Stimulated activated CD4-positive, alpha-beta T cell treated with anti-CD3 and anti-CD28 coated beads, Interleukin-12 subunit alpha, Interleukin-12 subunit beta, amount 100 ng/mL, for 24 hours (primary cell): Measurements from ENCODE around the gene ATIC.

Experiments
- DNase-seq, 2 experiments: peaks; one replicate each; pipeline ENCODE4 v3.0.0-alpha.2; 2020; ENCODE audit warnings: low read depth in 2 of 2

ATIC gene

DNA sequence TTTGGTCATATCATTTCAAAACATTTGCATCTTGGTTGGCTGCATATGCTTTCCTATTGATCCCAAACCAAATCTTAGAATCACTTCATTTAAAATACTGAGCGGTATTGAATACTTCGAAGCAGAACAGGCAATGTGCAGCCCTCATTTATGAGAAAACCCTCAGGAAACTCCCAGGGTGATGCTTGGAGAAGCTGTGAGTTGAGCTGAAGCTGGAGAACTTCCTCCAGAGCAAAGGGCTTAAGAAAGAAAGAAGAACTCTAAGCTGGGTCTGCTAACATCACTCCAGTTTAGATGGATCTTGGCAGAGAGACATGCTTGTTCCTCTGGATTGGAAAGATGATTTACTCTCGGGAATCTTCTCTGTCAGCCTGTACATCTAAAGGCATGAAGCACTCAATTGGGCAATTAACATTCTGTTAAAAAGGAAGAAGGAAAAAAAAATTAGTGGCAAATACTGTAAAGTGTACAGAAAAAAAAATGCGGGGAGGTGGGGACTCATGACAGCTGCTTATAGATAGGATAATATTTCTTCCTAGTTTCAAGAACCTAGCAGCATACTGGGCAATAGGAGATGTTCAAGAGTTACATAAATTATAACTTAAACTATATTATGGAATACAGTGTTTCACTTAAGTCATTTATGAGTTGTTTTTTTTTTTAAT lies 49.5 kb downstream of the ATIC start:
- DNase-seq = no peak

DNA sequence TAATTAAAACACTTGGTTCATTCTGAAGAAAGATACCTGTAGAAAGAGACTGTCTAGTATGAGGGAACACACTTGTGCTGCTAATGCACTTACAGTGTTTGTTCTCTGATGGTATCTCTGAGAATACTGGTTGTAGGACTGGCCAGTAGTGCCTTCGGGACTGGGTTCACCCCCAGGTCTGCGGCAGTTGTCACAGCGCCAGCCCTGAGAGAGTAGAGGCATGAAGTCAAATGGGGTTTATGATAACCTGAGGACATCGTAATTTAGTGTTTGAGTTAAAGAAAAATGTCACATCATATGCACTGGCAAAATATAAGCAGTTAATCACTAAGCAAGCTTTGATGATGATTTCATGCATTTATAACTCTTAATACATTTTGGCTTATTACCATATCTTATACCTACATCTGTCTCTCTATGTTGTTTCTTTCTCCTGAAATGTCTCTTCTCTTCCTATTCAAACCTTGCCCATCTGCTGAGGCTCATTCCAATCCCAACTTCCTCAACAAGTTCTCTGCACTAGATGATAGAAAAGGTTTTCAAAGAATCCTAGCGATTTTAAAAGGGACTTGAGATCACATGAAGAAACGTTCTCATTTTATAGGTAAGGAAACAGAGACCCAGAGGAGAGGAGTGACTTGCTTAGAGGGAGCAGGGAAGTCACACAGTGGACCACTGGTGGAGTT lies 50.2 kb downstream of the ATIC start:
- DNase-seq = no peak

DNA sequence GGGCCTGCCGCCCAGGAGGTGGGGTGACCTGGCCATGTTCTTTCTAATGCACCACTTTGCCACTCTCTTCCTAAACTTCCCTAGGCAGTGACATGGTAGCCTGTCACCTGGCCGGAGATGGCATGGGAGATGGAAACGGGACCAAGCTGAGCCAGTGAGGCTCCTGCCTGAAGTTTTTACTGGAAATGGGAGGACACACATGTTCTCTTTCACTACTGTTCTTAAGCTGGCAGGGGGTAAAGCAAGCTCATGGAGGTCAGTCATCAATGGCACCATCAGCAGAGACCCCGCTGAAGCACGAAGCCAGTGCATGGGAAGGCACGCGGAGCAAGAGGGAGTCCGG lies 50.7 kb downstream of the ATIC start:
- DNase-seq = no peak

DNA sequence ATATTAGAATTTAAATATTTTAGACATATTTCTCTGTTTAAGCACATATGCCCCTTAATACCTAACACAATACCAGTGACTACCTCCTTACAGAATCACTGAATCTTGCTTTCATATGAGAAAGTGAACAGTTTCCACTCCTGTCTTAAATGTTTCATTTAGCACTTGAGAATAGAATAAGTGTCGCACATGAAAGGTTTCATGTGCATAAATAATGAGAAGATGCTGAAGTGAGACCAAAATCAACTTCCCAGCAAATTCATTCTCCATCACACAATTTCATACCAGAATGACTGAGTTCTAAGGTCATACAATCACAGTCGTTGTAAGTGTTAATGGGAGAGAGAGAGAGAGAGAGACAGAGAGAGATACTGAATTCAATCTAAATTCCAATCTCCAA lies 51.2 kb downstream of the ATIC start:
- DNase-seq = no peak

DNA sequence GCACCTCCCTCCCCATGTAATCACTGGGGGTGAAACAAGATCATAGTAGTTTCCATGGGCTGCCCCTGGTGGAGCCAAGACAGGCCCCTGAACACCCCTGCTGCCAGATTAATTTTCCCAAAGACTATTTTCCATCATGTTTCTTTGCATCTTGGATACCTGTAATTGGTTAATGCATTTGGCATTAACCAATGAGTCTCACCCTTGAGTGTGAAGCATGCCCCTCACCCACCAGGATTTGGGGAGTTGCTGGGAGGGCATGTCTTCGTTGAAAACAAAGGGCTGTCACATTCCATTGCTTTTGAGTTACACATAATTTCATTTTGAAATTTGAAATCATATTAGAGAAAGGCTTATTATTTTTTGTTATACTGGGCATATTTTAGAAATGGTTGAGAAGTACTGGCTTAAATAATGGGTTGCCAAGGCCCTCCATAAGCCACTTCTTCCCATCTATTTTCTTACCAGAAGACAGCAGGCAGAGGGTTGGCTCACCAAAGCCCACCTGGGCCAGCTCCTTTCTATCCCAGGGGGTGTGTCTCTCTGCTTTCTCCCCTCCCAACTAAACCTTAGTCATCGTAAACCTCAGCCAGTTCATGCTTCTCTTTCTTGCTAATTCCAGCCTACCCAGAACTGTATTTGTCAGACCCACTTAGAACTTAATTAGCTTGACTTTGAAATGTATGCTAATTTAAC lies 51.8 kb downstream of the ATIC start:
- no peak for DNase-seq

DNA sequence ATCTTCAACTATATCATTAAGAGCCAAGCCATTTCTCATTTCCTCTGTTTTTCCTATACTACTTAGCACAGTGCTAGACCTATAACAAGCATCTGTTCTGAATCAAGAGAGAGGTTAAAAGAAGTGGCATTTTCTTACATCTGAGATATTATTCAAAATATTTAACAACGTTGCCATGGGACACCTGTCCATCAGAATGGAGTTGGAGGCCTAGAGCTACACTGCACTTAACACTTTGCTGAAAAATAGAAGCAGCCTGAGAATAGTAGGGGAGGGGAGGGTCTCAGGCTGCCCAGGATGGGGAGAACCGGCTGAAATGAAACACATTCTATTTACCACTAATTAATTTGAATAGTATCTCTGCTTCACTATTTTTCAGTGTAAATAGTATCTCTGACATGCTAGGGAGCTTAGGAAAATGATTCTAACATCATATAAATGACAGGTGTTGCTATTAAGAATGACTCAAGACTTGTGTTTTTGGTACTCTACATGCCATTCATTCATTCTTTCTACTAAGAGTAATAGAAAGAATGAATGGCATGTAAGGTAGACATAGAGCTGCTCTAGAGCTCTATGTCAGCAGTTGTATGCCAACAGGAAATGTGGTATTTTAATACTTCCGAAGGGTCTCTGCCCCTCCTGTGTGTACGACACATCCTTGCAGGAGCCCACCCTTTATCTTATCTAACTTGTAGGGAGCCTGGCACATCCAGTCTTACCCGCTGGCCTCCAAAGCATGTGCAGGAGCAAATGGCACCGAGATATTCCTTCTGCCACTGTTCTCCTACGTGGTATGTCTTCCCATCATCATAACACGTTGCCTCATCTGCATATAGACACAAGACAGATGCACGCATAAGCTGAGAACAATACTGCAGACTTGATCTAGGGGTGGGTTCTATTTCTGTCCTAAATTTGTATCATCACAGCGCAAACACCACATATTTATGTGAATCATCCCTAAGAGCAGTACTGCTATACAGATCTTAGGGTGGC lies 52.6 kb downstream of the ATIC start:
- DNase-seq = no peak

DNA sequence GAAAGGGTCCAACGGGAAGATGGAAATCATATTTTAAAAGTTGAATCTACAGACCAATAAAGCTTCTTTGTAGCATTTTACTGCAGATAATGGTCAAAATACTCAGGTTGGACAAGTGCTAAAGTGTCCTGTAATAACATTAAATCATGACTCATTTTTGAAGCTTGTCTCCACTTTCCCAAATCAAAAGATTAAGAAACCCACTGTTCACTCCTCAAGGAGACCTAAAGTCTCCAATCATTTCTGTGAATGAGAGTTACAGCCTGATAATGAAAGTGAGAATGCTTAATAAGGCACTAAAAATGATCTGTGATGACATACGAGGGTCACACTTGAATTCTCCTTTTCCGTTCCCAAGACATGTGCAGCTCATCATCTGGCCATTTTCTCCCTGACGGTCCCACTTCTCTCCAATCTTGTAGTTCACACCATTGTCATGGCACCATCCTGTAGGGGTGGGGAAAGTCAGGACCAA lies 53.4 kb downstream of the ATIC start:
- no peak for DNase-seq

DNA sequence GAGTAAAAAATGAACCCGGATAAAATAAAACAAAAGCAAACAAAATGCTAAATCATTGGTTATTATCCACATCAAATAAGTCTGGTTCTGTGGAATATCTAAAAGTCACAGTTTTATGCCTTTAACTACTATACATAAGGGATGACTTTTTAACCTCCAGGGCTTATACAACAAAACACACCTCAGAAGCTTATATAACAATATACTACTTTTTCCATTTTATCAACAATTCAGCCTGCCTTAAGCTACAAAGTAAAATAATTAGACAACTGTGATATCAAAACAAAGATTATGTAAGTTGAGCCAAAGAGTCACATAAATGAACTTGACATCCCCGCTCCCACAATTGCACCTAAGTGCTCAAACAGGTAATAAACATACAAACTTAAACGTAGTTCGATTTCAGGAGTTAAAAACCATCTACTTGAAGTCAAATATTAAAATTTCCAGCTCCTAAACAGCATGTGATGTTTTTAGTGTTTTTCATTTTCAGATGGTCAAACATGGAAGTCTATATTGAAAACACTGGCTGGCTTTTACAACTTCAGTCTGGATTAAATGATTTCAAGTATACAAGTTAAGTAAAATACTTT lies 54.7 kb downstream of the ATIC start:
- DNase-seq = no peak

DNA sequence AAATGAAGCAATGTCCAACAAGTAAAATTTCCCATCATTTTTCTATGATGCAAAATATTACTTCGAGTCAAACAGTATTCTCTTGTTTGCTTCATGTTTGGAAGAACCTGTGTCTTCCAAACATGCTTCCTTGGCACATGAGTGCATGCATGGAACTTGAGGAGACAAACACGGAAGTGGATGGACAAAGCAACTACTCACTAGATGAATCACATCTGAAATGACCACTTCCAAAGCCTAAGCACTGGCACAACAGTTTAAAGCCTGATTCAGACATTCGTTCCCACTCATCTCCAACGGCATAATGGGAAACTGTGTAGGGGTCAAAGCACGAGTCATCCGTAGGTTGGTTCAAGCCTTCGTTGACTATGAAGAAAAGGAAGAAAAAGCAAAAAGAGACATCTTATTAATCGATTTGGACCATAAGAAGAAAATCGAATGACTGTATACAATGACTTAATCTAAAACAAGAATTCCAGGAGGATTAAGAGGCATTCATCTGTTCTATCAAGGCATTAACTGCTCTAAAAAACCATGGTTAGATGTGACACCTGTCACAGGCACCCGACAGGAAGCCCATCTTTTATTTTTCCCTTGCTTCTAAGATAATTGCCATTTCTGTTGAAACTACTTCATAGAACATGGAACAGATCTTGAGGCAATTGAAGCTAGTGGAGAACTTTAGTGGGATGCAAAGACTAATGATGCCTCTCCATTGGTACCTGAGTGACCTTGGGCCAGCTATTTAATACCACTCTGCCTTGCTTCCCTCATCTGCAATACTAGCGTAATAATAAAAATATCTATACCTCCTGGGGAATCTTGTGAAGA lies 56.0 kb downstream of the ATIC start:
- DNase-seq = no peak

DNA sequence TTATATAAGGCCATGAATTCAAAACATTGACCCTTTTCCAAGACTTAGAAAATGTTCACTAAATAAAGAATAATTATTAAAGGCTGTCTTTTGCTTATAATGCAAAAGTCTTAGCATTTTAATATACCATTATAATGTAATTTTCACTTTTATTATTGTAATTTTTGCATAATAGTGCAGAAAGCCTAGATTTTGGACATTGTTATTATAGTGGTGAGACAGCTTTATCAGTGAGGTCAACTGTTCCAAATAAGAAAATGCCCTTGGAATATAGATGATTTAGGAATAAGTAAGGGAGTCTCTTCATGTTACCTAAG lies 56.6 kb downstream of the ATIC start:
- no peak for DNase-seq

DNA sequence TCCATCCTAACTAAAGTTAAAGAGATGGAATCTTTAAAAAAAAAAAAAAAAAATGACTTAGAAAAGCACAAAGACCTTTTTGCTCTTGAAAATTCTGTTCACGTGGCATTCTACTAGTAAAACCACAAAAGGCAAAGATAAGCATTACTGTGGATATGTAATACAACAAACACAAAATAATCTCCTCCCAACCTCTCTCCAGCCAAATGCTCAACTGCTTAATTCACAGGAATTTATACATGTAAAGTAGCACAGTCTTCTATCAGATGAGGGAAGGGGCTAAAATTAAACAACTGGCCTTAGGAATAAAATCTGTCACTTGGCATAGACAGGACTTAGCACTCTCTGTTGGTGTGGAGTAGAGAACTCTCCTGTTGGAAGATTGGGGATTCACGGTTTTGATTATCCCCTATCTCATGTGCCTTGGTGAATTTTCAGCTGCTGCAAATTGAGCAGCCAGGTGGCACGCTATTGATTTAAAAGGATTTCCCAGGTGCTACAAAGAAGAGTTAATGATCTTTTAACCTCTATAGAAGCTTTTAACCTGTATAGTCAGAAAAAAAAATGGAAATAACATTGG lies 57.4 kb downstream of the ATIC start:
- DNase-seq = no peak

DNA sequence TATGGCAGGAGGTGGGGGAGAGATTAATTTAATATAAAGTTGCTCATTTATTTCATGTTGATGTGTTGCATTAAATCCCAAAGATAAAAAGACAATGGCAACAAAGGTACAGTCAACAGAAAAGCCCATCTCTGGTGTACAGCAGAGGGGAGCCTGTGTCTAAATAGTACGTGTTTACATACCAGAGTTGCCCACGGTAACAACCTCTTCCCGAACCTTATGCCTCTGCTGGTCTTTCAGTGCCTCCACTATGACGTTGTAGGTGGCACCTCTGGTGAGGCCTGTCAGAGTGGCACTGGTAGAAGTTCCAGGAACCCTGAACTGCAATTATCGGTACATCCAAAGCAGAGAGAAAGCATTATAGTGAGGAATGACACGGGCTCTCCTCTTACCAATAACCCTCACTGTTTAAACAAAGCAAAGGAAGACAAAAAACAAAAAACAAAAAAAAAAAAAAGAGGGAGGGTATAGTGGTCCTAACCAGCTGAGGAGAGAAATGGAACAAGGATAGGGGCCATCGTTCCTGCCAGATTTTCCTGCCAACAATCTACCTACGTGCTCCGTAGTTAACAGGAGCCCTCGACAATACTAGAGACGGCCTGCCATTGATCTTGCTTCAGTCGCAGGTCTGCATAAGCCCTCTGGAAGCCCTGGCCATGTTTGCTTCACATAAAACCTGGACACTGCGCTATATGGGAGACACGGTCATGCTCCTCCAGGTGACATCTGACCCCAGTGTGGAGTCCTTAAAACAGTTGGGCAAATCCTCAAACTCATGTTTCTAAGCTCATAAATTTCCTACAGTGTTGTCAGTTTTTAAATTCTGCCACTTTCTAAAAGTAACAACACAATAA lies 58.5 kb downstream of the ATIC start:
- no peak for DNase-seq

DNA sequence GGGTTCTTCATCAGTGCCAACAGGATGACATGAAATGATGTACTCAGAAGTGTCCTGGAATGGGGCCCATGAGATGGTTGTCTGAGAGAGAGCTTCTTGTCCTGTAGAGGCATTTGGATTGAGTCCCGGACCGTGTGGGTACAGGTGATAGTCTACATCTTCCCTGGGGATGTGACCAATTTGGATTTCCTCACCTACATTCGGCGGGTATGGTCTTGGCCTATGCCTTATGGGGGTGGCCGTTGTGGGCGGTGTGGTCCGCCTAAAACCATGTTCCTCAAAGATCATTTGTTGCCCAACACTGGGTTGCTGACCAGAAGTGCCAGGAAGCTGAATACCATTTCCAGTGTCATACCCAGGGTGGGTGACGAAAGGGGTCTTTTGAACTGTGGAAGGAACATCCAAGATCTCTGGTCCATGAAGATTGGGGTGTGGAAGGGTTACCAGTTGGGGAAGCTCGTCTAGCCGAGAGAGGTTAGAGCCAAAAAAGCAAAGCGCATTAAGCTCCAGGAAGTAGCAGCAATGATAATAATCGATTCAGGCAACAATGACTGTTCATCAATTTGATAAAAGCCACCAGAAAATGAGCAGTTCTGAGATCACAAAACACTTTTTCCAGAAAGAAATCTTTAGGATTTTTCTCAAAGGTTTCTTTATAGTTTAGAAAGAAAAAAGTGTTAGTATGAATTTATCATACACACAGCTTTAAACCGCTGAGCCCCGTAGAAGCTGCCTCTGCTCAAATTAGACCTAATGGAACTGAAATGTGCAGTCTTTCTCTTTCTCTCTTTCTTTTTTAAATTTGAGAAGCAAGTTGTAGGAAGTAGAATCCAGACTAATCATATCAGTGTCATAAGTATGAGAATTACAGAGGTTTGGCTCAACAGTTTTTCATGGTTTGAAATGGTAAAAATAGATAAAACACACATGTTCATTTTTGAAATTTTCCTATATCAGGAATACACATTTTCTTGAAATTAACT lies 60.3 kb downstream of the ATIC start:
- no peak for DNase-seq

DNA sequence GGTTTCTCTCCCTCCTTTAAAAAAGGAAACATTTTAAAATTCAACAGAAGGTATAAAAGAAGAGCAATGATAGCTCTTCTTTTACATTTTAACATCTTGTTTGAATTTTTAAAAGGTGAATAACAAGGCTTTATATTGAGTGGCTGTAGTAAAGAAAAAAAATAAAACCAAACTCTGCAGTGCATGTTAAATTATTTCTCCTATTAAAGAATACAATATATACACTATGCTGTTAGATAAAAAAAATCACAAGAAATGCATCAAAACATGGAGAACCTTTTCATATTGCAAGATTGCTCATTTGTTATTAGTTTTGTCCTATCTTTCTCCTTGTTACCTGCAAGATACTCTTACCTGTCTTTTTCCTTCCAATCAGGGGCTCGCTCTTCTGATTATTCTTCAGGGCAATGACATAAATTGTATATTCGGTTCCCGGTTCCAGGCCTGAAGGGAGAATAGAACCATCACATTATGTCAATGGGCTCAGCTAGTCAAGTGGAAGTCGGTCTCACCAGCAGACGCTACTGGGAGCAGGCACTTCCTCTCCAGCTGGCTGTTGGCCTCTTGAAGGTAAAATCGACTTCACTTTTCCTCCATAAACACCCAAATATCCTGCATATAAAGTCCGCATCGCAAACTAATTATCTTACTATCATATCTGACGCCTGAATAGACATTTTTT lies 61.2 kb downstream of the ATIC start:
- no peak for DNase-seq

DNA sequence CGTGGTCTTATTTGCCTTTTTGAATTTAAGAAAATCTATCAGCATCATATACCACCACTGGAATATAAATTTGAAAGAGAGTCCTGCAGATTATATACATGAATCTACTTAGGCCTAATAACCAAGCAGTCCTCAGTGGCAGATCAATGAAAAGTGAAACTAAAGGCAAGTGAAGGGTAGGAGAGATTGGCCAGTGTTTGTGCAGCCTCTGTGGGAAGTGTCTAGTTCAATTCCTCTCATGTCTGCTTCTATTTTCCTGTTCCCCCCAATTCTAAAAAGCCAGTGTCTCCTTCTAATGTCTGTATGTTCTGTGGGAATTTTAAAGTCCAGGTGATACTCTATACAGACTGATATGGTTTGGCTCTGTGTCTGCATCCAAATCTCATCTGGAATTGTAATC lies 62.1 kb downstream of the ATIC start:
- DNase-seq = no peak

DNA sequence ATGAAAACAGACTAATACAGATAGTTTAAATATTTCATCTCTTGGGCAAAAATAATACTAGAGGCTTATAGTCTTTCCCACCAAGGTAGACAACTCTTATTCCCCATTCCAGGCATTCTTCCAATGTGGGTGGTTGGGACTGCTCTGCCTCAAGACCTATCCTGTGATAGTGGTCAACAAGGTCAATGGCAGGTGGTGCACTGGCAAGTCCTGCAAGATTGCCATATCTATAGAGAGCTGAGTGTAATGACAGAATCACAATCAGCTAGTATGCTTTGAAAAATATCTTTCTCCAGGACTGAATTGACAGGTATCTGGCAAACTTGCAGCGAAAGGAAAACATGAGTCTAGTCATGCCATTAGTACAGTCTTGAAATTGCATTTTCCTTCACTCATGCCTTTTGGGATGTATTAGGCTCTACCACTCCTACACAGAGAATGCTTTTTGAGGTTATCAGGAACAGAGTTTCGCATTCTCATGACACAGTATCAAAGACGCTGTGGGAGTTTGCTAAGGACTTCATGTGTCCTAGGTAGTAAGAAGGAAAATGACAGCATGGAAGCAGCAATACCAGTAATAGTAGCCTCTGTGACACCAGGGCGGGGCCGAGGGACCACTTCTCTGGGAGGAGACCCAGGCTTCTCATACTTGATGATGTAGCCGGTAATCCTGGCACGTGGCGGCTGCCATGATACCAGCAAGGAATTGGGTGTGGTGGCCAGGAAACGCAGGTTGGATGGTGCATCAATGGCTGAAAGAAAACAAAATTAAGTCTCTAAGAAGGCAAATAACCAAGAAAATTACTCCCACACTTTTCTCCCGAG lies 63.0 kb downstream of the ATIC start:
- no peak for DNase-seq

DNA sequence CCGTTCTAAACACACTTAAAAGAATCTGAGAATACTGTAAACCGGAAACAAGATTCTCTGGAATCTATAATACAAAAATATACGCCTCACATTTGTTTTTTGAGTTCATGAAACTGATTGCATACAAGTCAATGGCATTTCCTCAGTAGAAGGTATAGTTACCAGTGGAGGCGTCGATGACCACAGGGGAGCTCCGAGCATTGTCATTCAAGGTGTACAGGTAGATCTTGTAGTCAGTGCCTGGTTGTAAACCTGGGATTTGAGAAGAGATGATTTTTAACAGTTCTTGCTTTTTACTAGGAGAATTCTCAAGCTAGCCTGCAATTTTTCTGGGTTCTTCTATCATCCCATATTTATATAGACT lies 63.6 kb downstream of the ATIC start:
- DNase-seq = no peak
